SU-DHL-6 (cell line): ENCODE measurements around the gene HLA-DMB.
A peak's percentile ranks its signal among the peaks of the same experiment; 100 is the strongest.

ENCODE experiments used
- H2AFZ ChIP-seq: fragments of 200-600 bp; sonication (generic); 2 replicates; pipeline ENCODE4 v1.6.1; 2014; ENCODE audit warnings: low read depth, mild to moderate bottlenecking, moderate library complexity, mixed read lengths, antibody characterized with exemption, low read length; ENCODE audit not compliant: severe bottlenecking
- H3F3A ChIP-seq: fragments of 200-600 bp; shearing (Covaris generic); 2 replicates; pipeline ENCODE4 v1.6.0; 2016; ENCODE audit warnings: antibody characterized with exemption, mild to moderate bottlenecking; ENCODE audit not compliant: insufficient read depth
- H3K27ac ChIP-seq: fragments of 200-600 bp; sonication (generic); 2 replicates; pipeline ENCODE4 v1.5.1; 2016; ENCODE audit warnings: low read depth, mild to moderate bottlenecking, low read length, moderate library complexity, mixed read lengths
- H3K27me3 ChIP-seq: fragments of 200-600 bp; sonication (generic), shearing (Covaris generic); 2 replicates; pipeline ENCODE4 v1.6.0; 2014; ENCODE audit warnings: mild to moderate bottlenecking, low read length
- H3K36me3 ChIP-seq: fragments of 200-600 bp; sonication (generic); 2 replicates; pipeline ENCODE4 v1.6.1; 2014; ENCODE audit warnings: mild to moderate bottlenecking, low read length, mixed read lengths
- H3K4me2 ChIP-seq: fragments of 300-600, 200-600 bp; shearing (Covaris generic), sonication (generic); 2 replicates; pipeline ENCODE4 v1.6.0; 2014; ENCODE audit warnings: low read length, low read depth, mild to moderate bottlenecking; ENCODE audit not compliant: poor library complexity, severe bottlenecking
- H3K4me3 ChIP-seq: fragments of 200-600 bp; sonication (generic); 2 replicates; pipeline ENCODE4 v1.5.1; 2014; ENCODE audit warnings: antibody characterized with exemption, low read length, mild to moderate bottlenecking, mixed read lengths; ENCODE audit not compliant: insufficient read depth, poor library complexity, severe bottlenecking
- H3K79me2 ChIP-seq: fragments of 200-600 bp; sonication (generic); 2 replicates; pipeline ENCODE4 v1.6.1; 2014; ENCODE audit warnings: mild to moderate bottlenecking, low read length, moderate library complexity; ENCODE audit not compliant: insufficient read depth
- H3K9ac ChIP-seq: fragments of 200-600 bp; sonication (generic); 2 replicates; pipeline ENCODE4 v1.7.0; 2014; ENCODE audit warnings: mild to moderate bottlenecking, low read length
- H3K9me2 ChIP-seq: fragments of 200-600 bp; sonication (generic); replicated peaks from 2 replicates; pipeline ENCODE4 v1.6.1; 2014; ENCODE audit warnings: low read length; ENCODE audit not compliant: insufficient read depth
- H3K9me3 ChIP-seq: fragments of 200-600 bp; sonication (generic); 2 replicates; pipeline ENCODE4 v1.6.1; 2014; ENCODE audit warnings: low read length, mixed read lengths; ENCODE audit not compliant: insufficient read depth
- H4K20me1 ChIP-seq: fragments of 200-600 bp; sonication (generic); 2 replicates; pipeline ENCODE4 v1.6.1; 2014; ENCODE audit warnings: low read depth, mild to moderate bottlenecking, antibody characterized with exemption, low read length, moderate library complexity, mixed read lengths
- CTCF ChIP-seq: fragments of 200-600 bp; sonication (generic); IDR thresholded peaks from one replicate; pipeline ENCODE4 v1.5.1; 2017; ENCODE audit warnings: antibody characterized with exemption, mild to moderate bottlenecking, low read length, moderate library complexity; ENCODE audit not compliant: insufficient read depth, poor library complexity, severe bottlenecking
- EZH2phosphoT487 ChIP-seq: fragments of 200-600 bp; sonication (generic), shearing (Covaris generic); conservative IDR thresholded peaks from 2 replicates; pipeline ENCODE4 v1.6.1; 2018; ENCODE audit warnings: mild to moderate bottlenecking, antibody characterized with exemption, low read length, moderate library complexity, mixed read lengths

Gene HLA-DMB

GRCh38 chr6:32983964-32984621 lies 43.3 kb upstream of the HLA-DMB start:
- H3K79me2 ChIP-seq = no peaks in the 10 kb centered on the region
- H3K4me3 ChIP-seq = no peak overlapping the region
- TF ChIP-seq CTCF (no peak), EZH2phosphoT487 (no peak)
- H3K9me3 ChIP-seq = no peaks in the 10 kb centered on the region
- peaks cover 62% of the 10 kb centered on the region for H3F3A ChIP-seq
- no peak overlapping the region; the same call in 1 of the 2 replicates for H3K9ac ChIP-seq
- H2AFZ ChIP-seq = no peak overlapping the region
- no peaks in the 10 kb centered on the region for H3K9me2 ChIP-seq
- H4K20me1 ChIP-seq = peaks cover 12% of the 10 kb centered on the region; the same call in 1 of the 2 replicates
- peak overlapping the region; percentile 15 for H3K4me2 ChIP-seq
- peaks cover 24% of the 10 kb centered on the region for H3K36me3 ChIP-seq
- no peaks in the 10 kb centered on the region for H3K27me3 ChIP-seq
- peak overlapping the region; percentile 63 for H3K27ac ChIP-seq

- peaks cover 17% of the 10 kb centered on the region for H4K20me1 ChIP-seq
- no peak overlapping the region for H3K9ac ChIP-seq
- no peaks in the 10 kb centered on the region for H3K27me3 ChIP-seq
- no peak for TF ChIP-seq EZH2phosphoT487
- no peak for TF ChIP-seq CTCF
- no peaks in the 10 kb centered on the region for H3K9me3 ChIP-seq
- H3K4me2 ChIP-seq = no peak overlapping the region
- H3F3A ChIP-seq = peaks cover 68% of the 10 kb centered on the region
- peak overlapping the region; percentile 63 for H3K27ac ChIP-seq
- H3K4me3 ChIP-seq = no peak overlapping the region
- no peak overlapping the region for H2AFZ ChIP-seq
- no peaks in the 10 kb centered on the region for H3K9me2 ChIP-seq
- no peaks in the 10 kb centered on the region for H3K79me2 ChIP-seq
- H3K36me3 ChIP-seq = peaks cover 30% of the 10 kb centered on the region
Measured at GRCh38 chr6:32983493-32983848, 42.6 kb upstream of the HLA-DMB start.

GRCh38 chr6:32982702-32983492 lies 42.1 kb upstream of the HLA-DMB start:
- Histone ChIP-seq H2AFZ (no peak overlapping the region), H3K36me3 (peaks cover 36% of the 10 kb centered on the region), H3K9ac (no peak overlapping the region), H3K27me3 (no peaks in the 10 kb centered on the region), H3K4me2 (no peak overlapping the region), H3K9me3 (no peaks in the 10 kb centered on the region), H3K27ac (peak overlapping the region; percentile 63), H3K79me2 (no peaks in the 10 kb centered on the region), H3K4me3 (no peak overlapping the region), H3F3A (peaks cover 74% of the 10 kb centered on the region), H4K20me1 (peaks cover 23% of the 10 kb centered on the region), H3K9me2 (no peaks in the 10 kb centered on the region)
- no peak for TF ChIP-seq EZH2phosphoT487
- no peak for TF ChIP-seq CTCF
